ENCODE results near the gene RNF214. TPM values are rescaled to one million over a fixed set of nuclear protein-coding genes. Genes with fewer than 3 reads are reported as not detected.

RNF214 gene
- total and polyA plus RNA-seq, 10 of the 15 experiments (the other 5 are each of a cell fraction or from before 2014, with no cell fraction given), result 4.8 to 16.8 (median 10.5) TPM

DNA sequence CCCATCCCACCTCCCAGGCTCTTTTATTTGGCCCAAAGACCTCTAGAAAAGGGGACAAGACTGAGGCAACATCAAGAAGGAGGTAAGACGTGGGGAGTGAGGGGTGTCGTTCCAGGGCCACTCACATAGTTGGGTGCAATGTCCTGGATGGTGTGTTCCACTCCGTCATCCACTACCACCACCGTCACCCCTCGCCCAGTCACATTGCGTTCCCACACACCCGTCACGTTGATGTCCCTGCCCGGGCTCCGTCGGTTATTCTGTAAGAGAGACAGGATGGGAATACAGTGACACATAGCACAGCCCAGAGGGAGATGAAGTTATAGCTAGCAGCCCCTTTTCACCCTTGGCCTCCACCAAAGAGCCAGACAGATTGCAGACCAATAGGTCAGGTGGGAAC is 4.4 kb upstream of the RNF214 start:
- in situ Hi-C loops (cut with MboI), result loop anchor here (5.0 kb wide), 1 partner anchor 351 kb away; no protein-coding TSS in a partner anchor
- Histone ChIP-seq H4K20me1 (ENCODE audit: control insufficient read depth, insufficient read depth) (no peaks in the 10 kb centered on the region; the same call in 1 of the 2 replicates), H3K4me1 (ENCODE audit: control insufficient read depth, insufficient read depth, low read length) (peaks cover 9% of the 10 kb centered on the region), H3K27ac (ENCODE audit: control insufficient read depth, insufficient read depth) (no peak overlapping the region), H3K9ac (ENCODE audit: control insufficient read depth, insufficient read depth, low read length) (no peak overlapping the region), H3K4me2 (ENCODE audit: control insufficient read depth, insufficient read depth) (no peak overlapping the region), H3K9me3 (replicated peaks; ENCODE audit: control insufficient read depth, insufficient read depth, low read length) (no peaks in the 10 kb centered on the region), H3K27me3 (replicated peaks in 1 of 2; ENCODE audit: control insufficient read depth in 2 of 2, insufficient read depth in 2 of 2, low read length in 1 of 2) (no peaks in the 10 kb centered on the region), H3K79me2 (ENCODE audit: control insufficient read depth, insufficient read depth, low read length) (peaks cover 38% of the 10 kb centered on the region), H3K4me3 (no peak overlapping the region), H3K36me3 (ENCODE audit: control insufficient read depth in 2 of 2, insufficient read depth in 2 of 2, low read length in 1 of 2) (peaks cover 28 to 30% of the 10 kb centered on the region in 2 experiments; a peak in 3 of 4 replicates), H2AFZ (ENCODE audit: control insufficient read depth, low read depth, low read length) (no peak overlapping the region)
- POLR2A ChIA-PET, result interaction anchor here (0.5 to 1.6 kb wide), 3 partner anchors 50 to 453 kb away, joined by 3 to 6 read pairs (median 3); partner anchors contain the start of gene SIDT2
- CTCF ChIA-PET, result interaction anchor here (0.7 to 17.3 kb wide), 7 partner anchors 8 to 428 kb away, joined by 3 to 422 read pairs (median 10); partner anchors contain the start of gene SIDT2
- FAIRE-seq, result no peak
- DNase-seq (ENCODE audit: low read depth, low spot score), result no peak
- BruUV-seq (replicated peaks), result no TSS peak
- intact Hi-C loops (cut with micrococcal nuclease; ENCODE audit: unreplicated experiment), result loop anchor here (5.0 kb wide), 2 partner anchors 391 to 436 kb away; partner anchors contain the start of genes APOA1 and APOA5
- SMC1A ChIA-PET (ENCODE audit: uncharacterized antibody, unreplicated experiment), result interaction anchor here (0.9 to 12.2 kb wide), 4 partner anchors 47 to 347 kb away, joined by 3 to 187 read pairs (median 4); partner anchors contain the start of gene SIDT2
- WGBS (ENCODE audit: insufficient coverage, insufficient replicate concordance, low lambda C conversion rate, missing lambda C conversion rate), result 99% methylated on average over 11 of the region's 11 CpGs
- no peak for ATAC-seq
- RAD21 ChIA-PET (ENCODE audit: unreplicated experiment), result interaction anchor here (1.6 to 9.9 kb wide), 4 partner anchors 47 to 122 kb away, joined by 3 to 159 read pairs (median 8); partner anchors contain the start of genes PAFAH1B2 and SIDT2
- no peak for TF ChIP-seq PAX8 (IDR thresholded peaks at IDR 0.05)
- no peak for TF ChIP-seq CREM (IDR thresholded peaks at IDR 0.05; ENCODE audit: low read depth)
- no peak for TF ChIP-seq GATAD2B (conservative IDR thresholded peaks at IDR 0.05; ENCODE audit: low read depth)
- TF ChIP-seq KLF5 (IDR thresholded peaks at IDR 0.05; ENCODE audit: partially characterized antibody), result no peak
- no peak for TF ChIP-seq EP300 (IDR thresholded peaks at IDR 0.05; ENCODE audit: borderline replicate concordance in 1 of 2, control insufficient read depth in 1 of 2, low read depth in 2 of 2, low read length in 2 of 2)
- no peak for TF ChIP-seq SUZ12 (IDR thresholded peaks at IDR 0.05; ENCODE audit: unreplicated experiment)
- no peak for TF ChIP-seq NFIC (IDR thresholded peaks at IDR 0.05; ENCODE audit: low read depth, low read length)
- TF ChIP-seq, protein P1, sequence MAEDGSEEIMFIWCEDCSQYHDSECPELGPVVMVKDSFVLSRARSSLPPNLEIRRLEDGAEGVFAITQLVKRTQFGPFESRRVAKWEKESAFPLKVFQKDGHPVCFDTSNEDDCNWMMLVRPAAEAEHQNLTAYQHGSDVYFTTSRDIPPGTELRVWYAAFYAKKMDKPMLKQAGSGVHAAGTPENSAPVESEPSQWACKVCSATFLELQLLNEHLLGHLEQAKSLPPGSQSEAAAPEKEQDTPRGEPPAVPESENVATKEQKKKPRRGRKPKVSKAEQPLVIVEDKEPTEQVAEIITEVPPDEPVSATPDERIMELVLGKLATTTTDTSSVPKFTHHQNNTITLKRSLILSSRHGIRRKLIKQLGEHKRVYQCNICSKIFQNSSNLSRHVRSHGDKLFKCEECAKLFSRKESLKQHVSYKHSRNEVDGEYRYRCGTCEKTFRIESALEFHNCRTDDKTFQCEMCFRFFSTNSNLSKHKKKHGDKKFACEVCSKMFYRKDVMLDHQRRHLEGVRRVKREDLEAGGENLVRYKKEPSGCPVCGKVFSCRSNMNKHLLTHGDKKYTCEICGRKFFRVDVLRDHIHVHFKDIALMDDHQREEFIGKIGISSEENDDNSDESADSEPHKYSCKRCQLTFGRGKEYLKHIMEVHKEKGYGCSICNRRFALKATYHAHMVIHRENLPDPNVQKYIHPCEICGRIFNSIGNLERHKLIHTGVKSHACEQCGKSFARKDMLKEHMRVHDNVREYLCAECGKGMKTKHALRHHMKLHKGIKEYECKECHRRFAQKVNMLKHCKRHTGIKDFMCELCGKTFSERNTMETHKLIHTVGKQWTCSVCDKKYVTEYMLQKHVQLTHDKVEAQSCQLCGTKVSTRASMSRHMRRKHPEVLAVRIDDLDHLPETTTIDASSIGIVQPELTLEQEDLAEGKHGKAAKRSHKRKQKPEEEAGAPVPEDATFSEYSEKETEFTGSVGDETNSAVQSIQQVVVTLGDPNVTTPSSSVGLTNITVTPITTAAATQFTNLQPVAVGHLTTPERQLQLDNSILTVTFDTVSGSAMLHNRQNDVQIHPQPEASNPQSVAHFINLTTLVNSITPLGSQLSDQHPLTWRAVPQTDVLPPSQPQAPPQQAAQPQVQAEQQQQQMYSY (CRISPR knock-in tag; IDR thresholded peaks at IDR 0.05), result no peak
- TF ChIP-seq, protein P2, sequence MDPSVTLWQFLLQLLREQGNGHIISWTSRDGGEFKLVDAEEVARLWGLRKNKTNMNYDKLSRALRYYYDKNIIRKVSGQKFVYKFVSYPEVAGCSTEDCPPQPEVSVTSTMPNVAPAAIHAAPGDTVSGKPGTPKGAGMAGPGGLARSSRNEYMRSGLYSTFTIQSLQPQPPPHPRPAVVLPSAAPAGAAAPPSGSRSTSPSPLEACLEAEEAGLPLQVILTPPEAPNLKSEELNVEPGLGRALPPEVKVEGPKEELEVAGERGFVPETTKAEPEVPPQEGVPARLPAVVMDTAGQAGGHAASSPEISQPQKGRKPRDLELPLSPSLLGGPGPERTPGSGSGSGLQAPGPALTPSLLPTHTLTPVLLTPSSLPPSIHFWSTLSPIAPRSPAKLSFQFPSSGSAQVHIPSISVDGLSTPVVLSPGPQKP (IDR thresholded peaks at IDR 0.05; ENCODE audit: low read depth, low read length), result no peak
- TF ChIP-seq ZNF384 (IDR thresholded peaks at IDR 0.05; ENCODE audit: borderline replicate concordance, low read depth, low read length), result no peak
- TF ChIP-seq, protein P3, sequence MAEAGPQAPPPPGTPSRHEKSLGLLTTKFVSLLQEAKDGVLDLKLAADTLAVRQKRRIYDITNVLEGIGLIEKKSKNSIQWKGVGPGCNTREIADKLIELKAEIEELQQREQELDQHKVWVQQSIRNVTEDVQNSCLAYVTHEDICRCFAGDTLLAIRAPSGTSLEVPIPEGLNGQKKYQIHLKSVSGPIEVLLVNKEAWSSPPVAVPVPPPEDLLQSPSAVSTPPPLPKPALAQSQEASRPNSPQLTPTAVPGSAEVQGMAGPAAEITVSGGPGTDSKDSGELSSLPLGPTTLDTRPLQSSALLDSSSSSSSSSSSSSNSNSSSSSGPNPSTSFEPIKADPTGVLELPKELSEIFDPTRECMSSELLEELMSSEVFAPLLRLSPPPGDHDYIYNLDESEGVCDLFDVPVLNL (IDR thresholded peaks at IDR 0.05; ENCODE audit: low read depth, low read length), result no peak
- TF ChIP-seq, protein P4, sequence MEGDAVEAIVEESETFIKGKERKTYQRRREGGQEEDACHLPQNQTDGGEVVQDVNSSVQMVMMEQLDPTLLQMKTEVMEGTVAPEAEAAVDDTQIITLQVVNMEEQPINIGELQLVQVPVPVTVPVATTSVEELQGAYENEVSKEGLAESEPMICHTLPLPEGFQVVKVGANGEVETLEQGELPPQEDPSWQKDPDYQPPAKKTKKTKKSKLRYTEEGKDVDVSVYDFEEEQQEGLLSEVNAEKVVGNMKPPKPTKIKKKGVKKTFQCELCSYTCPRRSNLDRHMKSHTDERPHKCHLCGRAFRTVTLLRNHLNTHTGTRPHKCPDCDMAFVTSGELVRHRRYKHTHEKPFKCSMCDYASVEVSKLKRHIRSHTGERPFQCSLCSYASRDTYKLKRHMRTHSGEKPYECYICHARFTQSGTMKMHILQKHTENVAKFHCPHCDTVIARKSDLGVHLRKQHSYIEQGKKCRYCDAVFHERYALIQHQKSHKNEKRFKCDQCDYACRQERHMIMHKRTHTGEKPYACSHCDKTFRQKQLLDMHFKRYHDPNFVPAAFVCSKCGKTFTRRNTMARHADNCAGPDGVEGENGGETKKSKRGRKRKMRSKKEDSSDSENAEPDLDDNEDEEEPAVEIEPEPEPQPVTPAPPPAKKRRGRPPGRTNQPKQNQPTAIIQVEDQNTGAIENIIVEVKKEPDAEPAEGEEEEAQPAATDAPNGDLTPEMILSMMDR (IDR thresholded peaks at IDR 0.05 in 2 of 3, conservative IDR thresholded peaks at IDR 0.05 in 1 of 3; ENCODE audit: control insufficient read depth in 2 of 3, extremely low read depth in 1 of 3, insufficient read depth in 1 of 3, low read depth in 3 of 3, low read length in 3 of 3), result no peak
- TF ChIP-seq PAX5 (IDR thresholded peaks at IDR 0.05; ENCODE audit: borderline replicate concordance, low read depth, low read length), result no peak
- TF ChIP-seq GABPA (IDR thresholded peaks at IDR 0.05; ENCODE audit: low read depth), result no peak
- TF ChIP-seq, protein P5, sequence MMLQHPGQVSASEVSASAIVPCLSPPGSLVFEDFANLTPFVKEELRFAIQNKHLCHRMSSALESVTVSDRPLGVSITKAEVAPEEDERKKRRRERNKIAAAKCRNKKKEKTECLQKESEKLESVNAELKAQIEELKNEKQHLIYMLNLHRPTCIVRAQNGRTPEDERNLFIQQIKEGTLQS (IDR thresholded peaks at IDR 0.05; ENCODE audit: borderline replicate concordance, extremely low read depth, low read depth, low read length), result no peak
